Osteoblast (primary cell): Measurements from ENCODE around the gene ZNF804A. TPM values are rescaled to one million over a fixed set of nuclear protein-coding genes. Genes with fewer than 3 reads are reported as not detected.

Source experiments
- DNase-seq: peaks from one replicate; pipeline ENCODE4 v3.0.0; 2011; ENCODE audit warnings: low spot score, mixed read lengths; ENCODE audit not compliant: insufficient read length; ENCODE audit errors: missing footprints
- H2AFZ ChIP-seq: 2 replicates; pipeline ENCODE4 v1.6.0; 2011; ENCODE audit warnings: mild to moderate bottlenecking, low read length
- H3K27ac ChIP-seq: 2 replicates; pipeline ENCODE4 v1.5.1; 2011; ENCODE audit warnings: mild to moderate bottlenecking, low read depth, low read length, moderate library complexity
- H3K27me3 ChIP-seq: 2 replicates; pipeline ENCODE4 v1.6.0; 2012; ENCODE audit warnings: mild to moderate bottlenecking, control low read depth, inconsistent platforms, low read length, moderate library complexity; ENCODE audit not compliant: insufficient read depth
- H3K36me3 ChIP-seq: 2 replicates; pipeline ENCODE4 v1.5.1; 2011; ENCODE audit warnings: mild to moderate bottlenecking, low read length, control low read depth, moderate library complexity; ENCODE audit not compliant: insufficient read depth
- H3K4me1 ChIP-seq: 2 replicates; pipeline ENCODE4 v1.5.1; 2011; ENCODE audit warnings: mild to moderate bottlenecking, low read length, control low read depth, moderate library complexity; ENCODE audit not compliant: insufficient read depth
- H3K4me2 ChIP-seq: 2 replicates; pipeline ENCODE4 v1.6.0; 2011; ENCODE audit warnings: mild to moderate bottlenecking, low read length; ENCODE audit not compliant: insufficient read depth
- H3K4me3 ChIP-seq: fragments of 200-600 bp; sonication (generic); 3 replicates; pipeline ENCODE4 v1.5.1; 2012; ENCODE audit warnings: mild to moderate bottlenecking, low read length, inconsistent platforms; ENCODE audit not compliant: insufficient read depth
- H3K79me2 ChIP-seq: 2 replicates; pipeline ENCODE4 v1.6.0; 2012; ENCODE audit warnings: mild to moderate bottlenecking, low read length, control low read depth, inconsistent platforms; ENCODE audit not compliant: insufficient read depth
- H3K9me3 ChIP-seq: 2 replicates; pipeline ENCODE4 v1.5.1; 2011; ENCODE audit warnings: low read depth, low read length, control low read depth
- H4K20me1 ChIP-seq: 2 replicates; pipeline ENCODE4 v1.6.0; 2012; ENCODE audit warnings: mild to moderate bottlenecking, low read length, control low read depth; ENCODE audit not compliant: insufficient read depth
- total RNA-seq: library from RNA; depleted of rRNA; stranded (reverse); fragments of >200 nt; gene quantifications from 2 replicates; pipeline ENCODE4 v1.2.3, GENCODE V29; 2012
- TF ChIP-seq, protein P1 (sequence below): IDR thresholded peaks from 2 replicates; pipeline ENCODE4 v1.5.1; 2011; ENCODE audit warnings: mild to moderate bottlenecking, low read depth, low read length, moderate library complexity; ENCODE audit errors: extremely low read depth

The ZNF804A gene
- total RNA-seq, 1 donor, result not detected

DNA sequence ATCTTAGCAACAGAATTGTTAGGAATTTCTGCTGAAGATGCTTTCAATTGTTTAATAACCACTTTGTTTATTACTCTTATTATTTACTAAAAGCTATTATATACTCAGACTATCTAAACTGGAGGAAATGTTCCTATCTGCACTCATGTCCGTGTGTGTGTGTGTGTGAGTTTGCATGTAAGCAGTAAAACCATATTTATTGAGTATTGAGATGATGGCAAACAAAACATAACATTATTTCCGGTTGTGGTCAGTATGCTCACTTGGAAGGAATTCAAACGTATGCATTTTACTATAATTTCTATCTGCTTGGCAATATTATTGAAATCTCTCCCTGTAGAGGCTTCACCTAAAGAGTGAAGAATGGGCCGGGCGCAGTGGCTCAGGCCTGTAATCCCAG lies 43.0 kb upstream of the ZNF804A start:
- no peak overlapping the region for H3K4me2 ChIP-seq
- H3K27ac ChIP-seq, result no peak overlapping the region
- DNase-seq, result no peak
- H3K9me3 ChIP-seq, result no peaks in the 10 kb centered on the region
- no peak overlapping the region for H2AFZ ChIP-seq
- TF ChIP-seq, protein P1, sequence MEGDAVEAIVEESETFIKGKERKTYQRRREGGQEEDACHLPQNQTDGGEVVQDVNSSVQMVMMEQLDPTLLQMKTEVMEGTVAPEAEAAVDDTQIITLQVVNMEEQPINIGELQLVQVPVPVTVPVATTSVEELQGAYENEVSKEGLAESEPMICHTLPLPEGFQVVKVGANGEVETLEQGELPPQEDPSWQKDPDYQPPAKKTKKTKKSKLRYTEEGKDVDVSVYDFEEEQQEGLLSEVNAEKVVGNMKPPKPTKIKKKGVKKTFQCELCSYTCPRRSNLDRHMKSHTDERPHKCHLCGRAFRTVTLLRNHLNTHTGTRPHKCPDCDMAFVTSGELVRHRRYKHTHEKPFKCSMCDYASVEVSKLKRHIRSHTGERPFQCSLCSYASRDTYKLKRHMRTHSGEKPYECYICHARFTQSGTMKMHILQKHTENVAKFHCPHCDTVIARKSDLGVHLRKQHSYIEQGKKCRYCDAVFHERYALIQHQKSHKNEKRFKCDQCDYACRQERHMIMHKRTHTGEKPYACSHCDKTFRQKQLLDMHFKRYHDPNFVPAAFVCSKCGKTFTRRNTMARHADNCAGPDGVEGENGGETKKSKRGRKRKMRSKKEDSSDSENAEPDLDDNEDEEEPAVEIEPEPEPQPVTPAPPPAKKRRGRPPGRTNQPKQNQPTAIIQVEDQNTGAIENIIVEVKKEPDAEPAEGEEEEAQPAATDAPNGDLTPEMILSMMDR, result no peak
- H3K79me2 ChIP-seq, result no peaks in the 10 kb centered on the region
- no peaks in the 10 kb centered on the region for H3K36me3 ChIP-seq
- H4K20me1 ChIP-seq, result no peaks in the 10 kb centered on the region
- H3K4me3 ChIP-seq, result no peak overlapping the region
- H3K4me1 ChIP-seq, result no peaks in the 10 kb centered on the region
- no peaks in the 10 kb centered on the region for H3K27me3 ChIP-seq

DNA sequence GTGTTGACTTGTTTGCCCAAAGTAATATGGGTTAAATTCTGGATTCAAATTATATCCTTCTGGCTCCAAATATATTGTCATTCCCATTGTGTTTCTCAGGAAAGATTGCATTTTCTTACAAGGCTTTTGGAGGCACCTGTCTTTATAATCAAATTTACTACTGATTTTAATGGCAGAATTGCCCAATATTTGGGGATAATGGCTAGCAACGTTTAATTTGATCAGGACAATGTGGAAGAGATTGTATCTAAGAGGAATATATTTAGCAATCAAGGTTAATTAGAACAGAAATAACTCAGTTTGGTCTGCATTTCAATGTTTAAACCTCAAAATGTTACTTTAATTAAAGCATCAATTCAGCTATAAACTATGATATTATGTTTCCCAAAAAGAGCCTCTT lies 41.7 kb upstream of the ZNF804A start:
- Histone ChIP-seq H3K79me2 (no peaks in the 10 kb centered on the region), H3K4me1 (no peaks in the 10 kb centered on the region), H3K27me3 (no peaks in the 10 kb centered on the region), H2AFZ (no peak overlapping the region), H3K4me3 (no peak overlapping the region), H4K20me1 (no peaks in the 10 kb centered on the region), H3K27ac (no peak overlapping the region), H3K4me2 (no peak overlapping the region), H3K36me3 (no peaks in the 10 kb centered on the region), H3K9me3 (no peaks in the 10 kb centered on the region)
- TF ChIP-seq, protein P1, result no peak
- DNase-seq, result no peak

DNA sequence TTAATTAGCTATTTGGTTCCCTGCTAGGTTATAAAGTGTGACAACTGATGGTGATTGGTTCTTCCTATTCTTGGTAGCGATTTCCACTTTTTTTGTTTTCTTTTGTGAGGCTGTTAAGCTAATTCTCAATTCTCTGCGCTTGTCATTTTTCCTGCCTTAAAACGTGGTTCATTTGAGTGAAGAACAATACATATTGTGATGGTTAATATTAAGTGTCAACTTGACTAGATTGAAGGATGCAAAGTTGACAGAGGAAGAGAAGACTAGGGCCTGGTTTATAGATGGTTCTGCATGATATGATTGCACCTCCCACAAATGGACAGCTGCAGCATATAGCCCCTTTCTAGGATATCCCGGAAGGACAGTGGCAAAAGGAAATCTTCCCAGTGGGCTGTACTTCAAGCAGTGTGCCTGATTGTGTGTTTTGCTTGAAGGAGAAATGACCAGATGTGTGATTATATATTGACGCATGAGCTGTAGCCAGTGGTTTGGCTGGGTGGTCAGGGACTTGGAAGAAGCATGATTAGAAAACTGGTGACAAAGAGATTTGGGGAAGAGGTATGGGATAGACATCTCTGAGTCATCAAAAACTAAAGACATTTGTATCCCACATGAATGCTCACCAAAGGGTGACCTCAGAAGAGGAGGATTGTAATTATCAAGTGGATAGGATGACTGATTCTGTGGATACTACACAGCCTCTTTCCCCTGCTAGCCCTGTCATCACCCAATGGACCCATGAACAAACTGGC lies 39.4 kb upstream of the ZNF804A start:
- Histone ChIP-seq H3K4me3 (no peak overlapping the region), H3K9me3 (no peaks in the 10 kb centered on the region), H3K79me2 (no peaks in the 10 kb centered on the region), H3K27ac (no peak overlapping the region), H3K36me3 (no peaks in the 10 kb centered on the region), H2AFZ (no peak overlapping the region), H3K27me3 (no peaks in the 10 kb centered on the region), H3K4me1 (no peaks in the 10 kb centered on the region), H3K4me2 (no peak overlapping the region), H4K20me1 (no peaks in the 10 kb centered on the region)
- no peak for DNase-seq
- TF ChIP-seq, protein P1, result no peak

DNA sequence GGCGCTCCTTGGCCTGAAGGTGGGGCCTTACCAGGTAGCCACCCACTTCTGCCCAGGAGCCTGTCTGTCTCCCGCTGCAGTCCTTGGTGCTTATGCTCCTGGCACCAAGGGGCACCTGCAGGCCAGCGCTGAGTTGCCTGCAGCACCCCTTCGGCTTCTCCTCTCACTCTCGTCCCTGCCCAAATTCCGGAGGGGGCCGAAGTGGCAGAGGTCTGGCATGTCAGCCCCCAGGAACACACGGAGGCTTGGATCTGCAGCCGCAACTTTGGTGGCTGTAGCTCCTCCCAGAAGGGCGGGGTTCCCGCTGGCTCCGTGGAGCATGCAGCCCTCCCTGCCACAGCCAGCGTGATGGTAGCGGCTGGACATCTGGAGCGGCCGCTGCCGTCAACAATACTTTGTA lies 37.7 kb upstream of the ZNF804A start:
- H3K4me1 ChIP-seq, result no peaks in the 10 kb centered on the region
- H3K27ac ChIP-seq, result no peak overlapping the region
- H3K79me2 ChIP-seq, result no peaks in the 10 kb centered on the region
- H2AFZ ChIP-seq, result no peak overlapping the region
- no peak overlapping the region for H3K4me3 ChIP-seq
- no peaks in the 10 kb centered on the region for H3K9me3 ChIP-seq
- no peak overlapping the region for H3K4me2 ChIP-seq
- H4K20me1 ChIP-seq, result no peaks in the 10 kb centered on the region
- no peaks in the 10 kb centered on the region for H3K36me3 ChIP-seq
- no peaks in the 10 kb centered on the region for H3K27me3 ChIP-seq
- DNase-seq, result peak; percentile 46
- TF ChIP-seq, protein P1, result no peak
